D721Med (cell line): ENCODE results near the gene SEC14L1.

Source experiments
- DNase-seq: peaks from one replicate; pipeline ENCODE4 v3.0.0; 2011; ENCODE audit warnings: low spot score; ENCODE audit not compliant: insufficient read length
- FAIRE-seq: peaks from 2 replicates; lab custom pipeline; 2011; peaks lifted over from hg19 to GRCh38; lab: Jason Lieb, UNC
- CTCF ChIP-seq: IDR thresholded peaks from 2 replicates; pipeline ENCODE4 v1.5.1; 2012; ENCODE audit warnings: mild to moderate bottlenecking, control low read depth; ENCODE audit not compliant: insufficient read depth; ENCODE audit errors: missing control alignments

SEC14L1 gene

GRCh38 chr17:77126519-77126918, 14.2 kb upstream of the SEC14L1 start:
- no peak for FAIRE-seq
- DNase-seq = no peak
- no peak for TF ChIP-seq CTCF

GRCh38 chr17:77127735-77128361, 12.9 kb upstream of the SEC14L1 start:
- FAIRE-seq = no peak

GRCh38 chr17:77128896-77129567, 11.7 kb upstream of the SEC14L1 start:
- FAIRE-seq = no peak
- no peak for TF ChIP-seq CTCF
- DNase-seq = no peak

More at GRCh38 chr17:77127735-77128361, 12.9 kb upstream of the SEC14L1 start:
- no peak for TF ChIP-seq CTCF
- no peak for DNase-seq

- DNase-seq = no peak
- no peak for TF ChIP-seq CTCF
- no peak for FAIRE-seq
These were observed 11.0 kb upstream of the SEC14L1 start for GRCh38 chr17:77129568-77130301.

- FAIRE-seq (no peak), DNase-seq (no peak)
- TF ChIP-seq CTCF = no peak
These were observed 10.2 kb upstream of the SEC14L1 start for GRCh38 chr17:77130525-77130924.

GRCh38 chr17:77131904-77132303, 8.9 kb upstream of the SEC14L1 start:
- FAIRE-seq (no peak), DNase-seq (no peak)
- no peak for TF ChIP-seq CTCF
